CD4-positive, alpha-beta T cell treated with Interferon alpha-2 for 1 hour (primary cell): ENCODE results near the gene TUBA1B.

Experiments used
- DNase-seq, 2 donors: peaks; one replicate each; pipeline ENCODE4 v3.0.0-alpha.2; 2020 to 2022

The TUBA1B gene

DNA sequence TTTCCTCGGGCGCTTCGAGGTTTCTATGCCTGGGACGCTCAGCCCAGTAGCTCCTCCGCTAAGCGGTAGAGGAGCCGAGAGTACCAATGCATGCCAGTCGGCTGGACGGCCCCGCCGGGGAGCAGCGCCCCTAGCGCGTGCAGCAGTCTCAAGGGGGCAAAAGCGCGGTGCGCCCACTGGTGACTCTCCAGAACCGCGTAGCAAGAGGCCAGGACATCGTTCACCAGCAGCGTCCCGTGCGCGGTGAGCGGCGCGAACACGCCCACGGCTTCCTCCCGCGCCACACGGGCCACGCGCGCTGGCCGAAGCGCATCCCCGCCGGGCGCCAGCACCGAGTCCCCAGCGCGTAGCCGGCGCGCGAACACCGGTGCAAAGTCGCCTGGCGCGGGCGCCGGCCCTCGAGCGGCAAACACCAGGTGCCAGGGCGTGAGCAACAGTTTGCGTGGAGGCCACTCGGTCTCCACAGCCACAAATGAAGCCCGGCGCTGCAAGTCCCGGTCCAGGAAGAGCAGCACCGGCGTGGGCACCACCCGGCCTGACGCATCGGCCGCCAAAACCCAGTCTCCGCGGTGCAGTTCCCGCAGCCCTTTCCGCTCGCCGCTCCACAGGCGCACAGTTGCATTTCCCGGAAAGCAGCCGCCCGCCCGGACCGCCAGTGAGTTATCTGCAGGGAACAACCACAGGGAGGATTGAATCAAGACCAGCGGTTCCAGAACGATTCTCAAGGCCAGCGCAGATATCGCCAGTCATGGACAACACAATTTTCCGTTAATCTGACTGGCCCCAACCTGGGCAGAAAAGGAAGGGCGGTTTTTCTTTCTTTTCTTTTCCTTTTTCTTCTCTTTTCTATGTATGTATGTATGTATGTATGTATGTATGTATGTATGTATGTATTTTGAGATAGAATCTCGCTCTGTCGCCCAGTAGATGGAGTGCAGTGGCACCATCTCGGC is 41.1 kb downstream of the TUBA1B start:
- DNase-seq: peak; percentile 62 to 64

DNA sequence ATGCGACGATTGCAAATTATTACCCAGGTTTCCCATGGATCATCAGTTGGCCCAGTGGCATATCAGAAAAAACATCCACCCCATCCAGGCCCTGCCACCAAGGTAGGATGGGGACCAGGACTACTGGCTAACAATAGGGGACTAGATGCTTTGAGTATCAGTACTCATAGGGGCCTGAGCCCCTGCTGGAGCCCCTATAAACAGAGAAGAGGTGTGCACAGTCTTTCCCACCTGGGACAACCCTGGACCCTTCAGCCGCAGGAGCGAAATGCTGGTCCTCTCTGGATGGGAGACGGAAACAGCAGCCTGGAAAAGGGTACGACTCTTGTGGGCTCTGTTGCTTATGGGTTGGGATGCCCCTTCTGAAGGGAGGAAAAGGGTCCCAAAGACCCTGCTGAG is 42.3 kb downstream of the TUBA1B start:
- no peak for DNase-seq

DNA sequence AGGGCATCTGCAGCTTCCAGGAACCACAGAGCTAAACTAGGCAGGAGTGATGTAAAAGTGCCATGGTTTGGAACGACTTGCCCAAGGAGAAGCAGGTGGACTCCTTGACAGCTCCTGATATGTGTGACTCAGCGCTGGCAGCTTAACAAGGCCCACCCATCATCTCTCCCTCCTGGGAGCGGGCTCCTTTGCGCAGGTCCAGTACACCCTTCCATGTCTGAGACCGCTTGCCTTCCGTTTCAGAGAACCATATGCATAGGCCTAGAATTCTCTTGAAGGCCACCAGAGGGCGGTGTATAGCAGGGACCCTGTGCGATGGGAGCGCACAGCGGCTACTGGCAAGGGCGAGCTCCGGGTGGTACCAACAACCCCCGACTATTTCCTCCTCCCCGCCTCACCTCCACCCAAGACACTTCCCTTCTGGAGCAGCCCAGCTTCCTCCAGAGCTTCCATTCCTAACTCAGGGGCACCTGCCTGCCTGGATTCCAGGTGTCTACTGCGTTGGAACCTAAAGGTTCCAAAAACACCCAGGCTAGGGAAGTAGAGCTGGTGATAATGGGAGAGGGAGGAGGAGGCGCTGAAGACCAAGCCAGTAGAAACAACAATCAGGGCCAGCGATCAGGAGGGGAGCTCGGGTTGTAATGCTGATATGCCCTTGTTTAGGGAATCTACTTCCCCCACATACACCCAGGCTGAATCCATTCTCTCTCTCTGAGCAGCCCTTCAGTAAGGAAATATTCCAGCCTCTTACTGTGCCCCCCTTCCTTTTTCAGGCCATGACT is 42.9 kb downstream of the TUBA1B start:
- DNase-seq: peak; percentile 81

DNA sequence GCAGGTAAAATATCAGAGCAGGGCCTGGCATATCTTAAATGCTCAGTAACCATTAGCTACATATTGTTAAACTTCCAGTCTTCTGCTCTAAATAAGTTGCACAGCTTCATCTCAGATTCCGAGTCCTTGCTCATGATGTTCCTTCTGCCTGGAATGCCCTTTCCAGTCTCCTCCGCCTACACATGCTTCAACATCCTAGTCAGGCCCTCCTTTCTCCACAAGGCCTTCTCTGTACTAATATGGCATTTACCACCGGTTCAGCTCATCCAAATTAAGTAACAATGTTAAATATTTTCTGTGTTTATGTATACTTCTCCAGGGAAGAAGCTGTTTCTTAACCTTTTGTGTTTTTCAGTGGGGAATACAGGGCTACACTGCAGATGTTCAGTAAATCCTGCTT is 45.1 kb downstream of the TUBA1B start:
- DNase-seq: no peak

DNA sequence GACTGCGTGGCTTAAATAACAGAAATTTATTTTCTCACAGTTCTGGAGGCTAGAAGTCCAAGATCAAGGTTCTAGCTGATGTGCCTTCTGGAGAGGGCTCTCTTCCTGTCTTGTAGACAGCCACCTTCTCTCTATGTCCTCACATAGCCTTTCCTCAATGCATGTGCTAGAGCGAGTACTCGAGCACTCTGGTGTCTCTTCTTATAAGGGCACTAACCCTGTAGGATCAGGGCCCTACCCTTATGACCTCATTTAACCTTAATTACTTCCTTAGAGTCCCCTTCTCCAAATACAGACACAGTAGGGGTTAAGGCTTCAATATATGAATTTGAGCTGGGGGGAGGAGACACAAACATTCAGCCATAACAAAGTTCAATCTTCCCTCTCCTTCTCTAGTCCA is 46.8 kb downstream of the TUBA1B start:
- no peak for DNase-seq

DNA sequence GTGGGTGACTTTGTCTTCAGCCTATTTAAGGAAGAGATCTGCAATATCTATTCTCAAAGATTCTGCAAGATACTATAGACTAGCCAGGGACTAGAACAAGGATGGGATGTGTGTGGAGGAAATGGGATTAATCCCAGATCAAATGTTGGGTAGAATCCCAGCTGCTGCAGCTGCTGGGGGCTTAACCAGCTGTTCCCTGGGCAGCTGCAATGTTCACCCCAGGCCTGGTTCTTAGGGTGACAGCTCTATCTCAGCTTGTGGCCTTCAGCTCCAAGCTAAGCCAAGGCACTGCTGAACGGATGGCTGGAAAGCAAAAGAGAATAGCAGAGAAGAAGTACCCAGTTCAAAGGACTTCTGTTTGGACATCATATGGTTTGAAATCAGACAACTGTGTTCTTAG is 51.4 kb downstream of the TUBA1B start:
- DNase-seq: no peak
